ENCODE measurements around the gene PIEZO1. TPM values are rescaled to one million over a fixed set of nuclear protein-coding genes. Genes with fewer than 3 reads are reported as not detected.

PIEZO1 gene
- total RNA-seq, 1 donor from 2014 or later: 160 TPM

GRCh38 chr16:88798772-88799455 lies 13.9 kb upstream of the PIEZO1 start:
- H3K27ac Mint-ChIP-seq: no peak overlapping the region
- DNase-seq (ENCODE audit: low spot score in 2 of 2, unreplicated experiment in 2 of 2): no peak
- no peaks in the 10 kb centered on the region for H3K9me3 Mint-ChIP-seq
- H3K27me3 Mint-ChIP-seq (ENCODE audit: low read depth): no peaks in the 10 kb centered on the region
- no peak overlapping the region for H3K4me3 Mint-ChIP-seq
- no peaks in the 10 kb centered on the region for H3K4me1 Mint-ChIP-seq
- TF ChIP-seq CTCF (IDR thresholded peaks at IDR 0.05; ENCODE audit: unreplicated experiment): no peak
- no peaks in the 10 kb centered on the region for H3K36me3 Mint-ChIP-seq

GRCh38 chr16:88798073-88798472 lies 13.1 kb upstream of the PIEZO1 start:
- Mint-ChIP-seq H3K4me3 (no peak overlapping the region), H3K36me3 (no peaks in the 10 kb centered on the region), H3K4me1 (no peaks in the 10 kb centered on the region), H3K27me3 (ENCODE audit: low read depth) (no peaks in the 10 kb centered on the region), H3K27ac (no peak overlapping the region), H3K9me3 (no peaks in the 10 kb centered on the region)
- TF ChIP-seq CTCF (IDR thresholded peaks at IDR 0.05; ENCODE audit: unreplicated experiment): no peak
- DNase-seq (ENCODE audit: low spot score in 2 of 2, unreplicated experiment in 2 of 2): no peak

GRCh38 chr16:88796278-88796677 lies 11.3 kb upstream of the PIEZO1 start:
- no peak for DNase-seq (ENCODE audit: low spot score in 2 of 2, unreplicated experiment in 2 of 2)
- H3K4me1 Mint-ChIP-seq: no peaks in the 10 kb centered on the region
- TF ChIP-seq CTCF (IDR thresholded peaks at IDR 0.05; ENCODE audit: unreplicated experiment): no peak
- H3K9me3 Mint-ChIP-seq: no peaks in the 10 kb centered on the region
- H3K27me3 Mint-ChIP-seq (ENCODE audit: low read depth): peaks cover 2% of the 10 kb centered on the region
- no peak overlapping the region for H3K4me3 Mint-ChIP-seq
- H3K36me3 Mint-ChIP-seq: no peaks in the 10 kb centered on the region
- no peak overlapping the region for H3K27ac Mint-ChIP-seq

- Mint-ChIP-seq H3K9me3 (no peaks in the 10 kb centered on the region), H3K27me3 (ENCODE audit: low read depth) (peaks cover 8% of the 10 kb centered on the region), H3K4me3 (no peak overlapping the region), H3K4me1 (no peaks in the 10 kb centered on the region), H3K36me3 (no peaks in the 10 kb centered on the region), H3K27ac (no peak overlapping the region)
- DNase-seq (ENCODE audit: low spot score in 2 of 2, unreplicated experiment in 2 of 2): no peak
- TF ChIP-seq CTCF (IDR thresholded peaks at IDR 0.05; ENCODE audit: unreplicated experiment): no peak
Measured at GRCh38 chr16:88793251-88793954, 8.4 kb upstream of the PIEZO1 start.

GRCh38 chr16:88792668-88793250 lies 7.7 kb upstream of the PIEZO1 start:
- no peak overlapping the region for H3K4me3 Mint-ChIP-seq
- no peak for DNase-seq (ENCODE audit: low spot score in 2 of 2, unreplicated experiment in 2 of 2)
- no peaks in the 10 kb centered on the region for H3K4me1 Mint-ChIP-seq
- no peak overlapping the region for H3K27ac Mint-ChIP-seq
- no peaks in the 10 kb centered on the region for H3K36me3 Mint-ChIP-seq
- no peaks in the 10 kb centered on the region for H3K9me3 Mint-ChIP-seq
- H3K27me3 Mint-ChIP-seq (ENCODE audit: low read depth): peaks cover 11% of the 10 kb centered on the region
- TF ChIP-seq CTCF (IDR thresholded peaks at IDR 0.05; ENCODE audit: unreplicated experiment): no peak
